GM21717 (cell line): ENCODE measurements around the gene PRDM12.

Experiments
- ATAC-seq: cut with Tn5 transposase; IDR thresholded peaks from one replicate; pipeline ENCODE4 v1.9.1; 2021; ENCODE audit warnings: mild to moderate bottlenecking, moderate library complexity; ENCODE audit not compliant: unreplicated experiment

Gene PRDM12

GRCh38 chr9:130714586-130715110 lies 50.3 kb downstream of the PRDM12 start:
- ATAC-seq: no peak

DNA sequence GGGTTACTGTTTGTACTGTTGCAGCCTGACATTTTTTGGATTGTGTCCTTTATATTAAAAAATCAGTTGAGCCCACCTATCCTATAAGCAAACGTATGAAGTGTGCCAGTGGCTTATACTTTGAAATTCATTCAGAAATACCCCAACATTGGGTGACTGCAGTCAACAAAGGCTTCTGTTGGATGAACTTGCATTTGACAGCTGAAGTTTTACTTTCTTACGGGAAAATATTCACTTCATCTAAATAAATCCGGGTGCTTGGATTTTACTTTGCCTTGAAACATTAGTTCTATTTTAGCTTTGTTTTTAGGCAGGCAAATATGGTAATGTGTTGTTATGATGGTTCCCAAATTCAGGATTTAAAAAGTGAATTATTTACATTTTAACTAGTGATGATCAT lies 50.9 kb downstream of the PRDM12 start:
- ATAC-seq: no peak

DNA sequence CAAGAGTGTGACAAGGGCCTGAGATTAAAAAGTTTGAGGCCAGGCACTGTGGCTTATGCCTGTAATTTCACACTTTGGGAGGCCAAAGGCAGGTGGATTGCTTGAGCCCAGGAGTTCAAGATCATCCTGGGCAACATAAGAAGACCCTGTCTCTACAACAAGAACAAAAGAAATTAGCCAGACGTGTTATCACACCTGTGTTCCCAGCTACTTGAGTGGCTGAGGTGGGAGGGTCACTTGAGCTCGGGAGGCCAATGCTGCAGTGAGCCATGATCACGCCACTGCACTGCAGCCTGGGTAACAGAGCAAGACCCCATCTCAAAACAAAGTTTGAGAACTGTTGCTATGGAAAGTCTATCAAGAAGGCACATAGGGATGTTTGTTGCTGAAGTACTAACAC lies 54.2 kb downstream of the PRDM12 start:
- no peak for ATAC-seq

GRCh38 chr9:130720762-130721161 lies 56.4 kb downstream of the PRDM12 start:
- ATAC-seq: no peak

DNA sequence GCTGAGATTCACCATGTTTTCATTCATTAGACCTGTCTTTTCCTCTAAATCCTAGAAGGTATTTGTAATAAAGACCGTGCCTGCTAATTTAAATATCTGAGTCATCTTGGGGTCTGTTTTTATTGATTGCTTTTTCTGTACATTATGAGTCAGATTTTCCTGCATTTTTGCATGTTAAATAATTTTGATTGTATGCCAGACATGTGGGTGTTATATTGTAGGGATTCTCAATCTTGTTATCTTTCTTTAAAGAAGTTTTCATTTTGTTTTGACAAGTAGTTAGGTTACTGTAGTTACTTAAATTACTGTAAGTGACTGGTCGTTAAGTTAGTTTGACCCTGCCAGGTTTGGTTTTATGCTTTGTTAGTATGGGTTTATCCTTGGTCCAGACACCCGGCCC lies 64.3 kb downstream of the PRDM12 start:
- ATAC-seq: no peak

GRCh38 chr9:130729145-130729544 lies 64.8 kb downstream of the PRDM12 start:
- no peak for ATAC-seq

GRCh38 chr9:130731355-130731754 lies 67.0 kb downstream of the PRDM12 start:
- ATAC-seq: no peak

GRCh38 chr9:130732136-130732535 lies 67.7 kb downstream of the PRDM12 start:
- ATAC-seq: no peak
